Gastroesophageal sphincter (tissue), 4 donors: ENCODE data around the gene OR8D1. TPM values are rescaled to one million over a fixed set of nuclear protein-coding genes. Genes with fewer than 3 reads are reported as not detected.

Experiments used
- ATAC-seq: fragments of 150-250 bp; one replicate; pipeline ENCODE4 v1.9.1; 2016; ENCODE audit warnings: mild to moderate bottlenecking, moderate library complexity
- H3K27ac ChIP-seq, 4 donors: fragments of 200-600 bp; sonication (generic) in 3 of 4; 1 replicate in 3 of 4; 2 replicates in 1 of 4; pipeline ENCODE4 v1.5.1; 2016 to 2019
- H3K27me3 ChIP-seq: fragments of 200-600 bp; sonication (generic); one replicate; pipeline ENCODE4 v1.5.1; 2019
- H3K36me3 ChIP-seq, 2 donors: fragments of 200-600 bp; sonication (generic); one replicate each; pipeline ENCODE4 v1.5.1; 2019; ENCODE audit warnings: control low read depth in 1 of 2
- H3K4me1 ChIP-seq, 3 donors: fragments of 200-600 bp; sonication (generic); 1 replicate in 2 of 3; 2 replicates in 1 of 3; pipeline ENCODE4 v1.5.1; 2016 to 2019; ENCODE audit warnings: control low read depth in 2 of 3
- H3K4me3 ChIP-seq, 2 donors: fragments of 200-600 bp; sonication (generic); one replicate each; pipeline ENCODE4 v1.5.1; 2019; ENCODE audit warnings: mild to moderate bottlenecking in 1 of 2, moderate library complexity in 1 of 2
- H3K9me3 ChIP-seq, 3 donors: fragments of 200-600 bp; sonication (generic); one replicate each; pipeline ENCODE4 v1.5.1; 2017 to 2019; ENCODE audit warnings: control low read depth in 2 of 3
- CTCF ChIP-seq, 4 experiments: fragments of 200-600 bp in 2 of 4; fragments of 450-650 bp in 2 of 4; sonication (generic) in 1 of 4; IDR thresholded peaks; one replicate each; pipeline ENCODE4 v1.5.1; 2017 to 2019; ENCODE audit warnings: antibody characterized with exemption in 4 of 4, mild to moderate bottlenecking in 2 of 4, moderate library complexity in 2 of 4
- EP300 ChIP-seq: sonication (generic); formaldehyde crosslinking; IDR thresholded peaks from one replicate; pipeline ENCODE4 v1.6.1; 2017; ENCODE audit warnings: antibody characterized with exemption, mild to moderate bottlenecking
- POLR2A ChIP-seq, 2 donors: fragments of 450-650 bp; IDR thresholded peaks; one replicate each; pipeline ENCODE4 v1.6.1; 2017; ENCODE audit warnings: antibody characterized with exemption in 2 of 2, mild to moderate bottlenecking in 2 of 2, moderate library complexity in 1 of 2
- POLR2AphosphoS5 ChIP-seq: sonication (generic); formaldehyde crosslinking; IDR thresholded peaks from one replicate; pipeline ENCODE4 v1.6.1; 2017; ENCODE audit warnings: antibody characterized with exemption
- WGBS, 2 donors: methylation state at CpG; one replicate each; pipeline ENCODE4 v1.1.5; 2018; ENCODE audit warnings: low coverage in 1 of 2; 5-methylcytosine and 5-hydroxymethylcytosine counted together
- total RNA-seq, 4 donors: library from RNA; depleted of rRNA; stranded (reverse); fragments of >200 nt; gene quantifications; one replicate each; pipeline ENCODE4 v1.1.0, GENCODE V29; 2016

OR8D1 gene
- total RNA-seq, 4 donors from 2014 or later, result not detected

GRCh38 chr11:124339396-124340141, 25.8 kb upstream of the OR8D1 start:
- Histone ChIP-seq H3K36me3 (no peaks in the 10 kb centered on the region), H3K4me1 (no peaks in the 10 kb centered on the region), H3K4me3 (no peak overlapping the region), H3K9me3 (no peaks in the 10 kb centered on the region), H3K27me3 (no peaks in the 10 kb centered on the region), H3K27ac (no peak overlapping the region)
- no peak for ATAC-seq
- TF ChIP-seq EP300 (no peak), CTCF (IDR thresholded peaks at IDR 0.05) (no peak), POLR2A (IDR thresholded peaks at IDR 0.05) (no peak), POLR2AphosphoS5 (no peak)
- 65 to 68% methylated on average over 4 to 6 of the region's 6 CpGs for WGBS, 2 donors

GRCh38 chr11:124331873-124332272, 18.1 kb upstream of the OR8D1 start:
- H3K9me3 ChIP-seq, result no peaks in the 10 kb centered on the region
- no peaks in the 10 kb centered on the region for H3K4me1 ChIP-seq
- WGBS, 2 donors, result 57 to 62% methylated on average over 3 of the region's 3 CpGs
- no peak overlapping the region for H3K27ac ChIP-seq
- H3K36me3 ChIP-seq, result no peaks in the 10 kb centered on the region
- H3K4me3 ChIP-seq, result no peak overlapping the region
- TF ChIP-seq POLR2AphosphoS5 (no peak), POLR2A (IDR thresholded peaks at IDR 0.05) (no peak), EP300 (no peak), CTCF (IDR thresholded peaks at IDR 0.05) (no peak)
- no peak for ATAC-seq
- H3K27me3 ChIP-seq, result no peaks in the 10 kb centered on the region

- Histone ChIP-seq H3K4me3 (no peak overlapping the region), H3K36me3 (no peaks in the 10 kb centered on the region), H3K4me1 (no peaks in the 10 kb centered on the region), H3K27me3 (no peaks in the 10 kb centered on the region), H3K27ac (no peak overlapping the region), H3K9me3 (no peaks in the 10 kb centered on the region)
- ATAC-seq, result no peak
- WGBS, 2 donors, result 40 to 51% methylated on average over 2 of the region's 2 CpGs
- no peak for TF ChIP-seq CTCF (IDR thresholded peaks at IDR 0.05)
- TF ChIP-seq POLR2AphosphoS5, result no peak
- TF ChIP-seq POLR2A (IDR thresholded peaks at IDR 0.05), result no peak
- TF ChIP-seq EP300, result no peak
Observed at GRCh38 chr11:124329787-124330478, 16.2 kb upstream of the OR8D1 start.

GRCh38 chr11:124327775-124328174, 14.0 kb upstream of the OR8D1 start:
- no peaks in the 10 kb centered on the region for H3K9me3 ChIP-seq
- WGBS, 2 donors, result 85 to 100% methylated on average over 1 of the region's 1 CpG
- no peak for ATAC-seq
- no peak overlapping the region for H3K27ac ChIP-seq
- H3K4me1 ChIP-seq, result no peaks in the 10 kb centered on the region
- H3K27me3 ChIP-seq, result no peaks in the 10 kb centered on the region
- no peak for TF ChIP-seq POLR2A (IDR thresholded peaks at IDR 0.05)
- TF ChIP-seq CTCF (IDR thresholded peaks at IDR 0.05), result no peak
- TF ChIP-seq EP300, result no peak
- no peak for TF ChIP-seq POLR2AphosphoS5
- no peaks in the 10 kb centered on the region for H3K36me3 ChIP-seq
- H3K4me3 ChIP-seq, result no peak overlapping the region

GRCh38 chr11:124322356-124322755, 8.6 kb upstream of the OR8D1 start:
- H3K4me1 ChIP-seq, result no peaks in the 10 kb centered on the region
- no peak overlapping the region for H3K4me3 ChIP-seq
- no peak overlapping the region for H3K27ac ChIP-seq
- peaks cover 6% of the 10 kb centered on the region for H3K27me3 ChIP-seq
- no peaks in the 10 kb centered on the region for H3K9me3 ChIP-seq
- no peak for TF ChIP-seq POLR2AphosphoS5
- TF ChIP-seq POLR2A (IDR thresholded peaks at IDR 0.05), result no peak
- no peak for TF ChIP-seq EP300
- TF ChIP-seq CTCF (IDR thresholded peaks at IDR 0.05), result no peak
- WGBS, 2 donors, result 100% methylated on average over 1 of the region's 1 CpG
- H3K36me3 ChIP-seq, result no peaks in the 10 kb centered on the region
- ATAC-seq, result no peak
